HG02763 (cell line): ENCODE results near the gene RASSF1.

Experiments used
- ATAC-seq: cut with Tn5 transposase; IDR thresholded peaks from one replicate; pipeline ENCODE4 v1.9.1; 2021; ENCODE audit warnings: mild to moderate bottlenecking, moderate library complexity; ENCODE audit not compliant: unreplicated experiment

RASSF1 gene

GRCh38 chr3:50345586-50346234, 5.1 kb upstream of the RASSF1 start, which contains the start of gene ZMYND10:
Gene ZMYND10, minus strand, starts transcription at chr3:50345732. Its CDS starts 153 bp downstream, at chr3:50345579.
- ATAC-seq, result no peak

- no peak for ATAC-seq
Observed at GRCh38 chr3:50345008-50345407, 4.4 kb upstream of the RASSF1 start.

- ATAC-seq, result no peak
Observed at GRCh38 chr3:50342813-50343633, 2.4 kb upstream of the RASSF1 start.

- ATAC-seq, result no peak
Observed at GRCh38 chr3:50341996-50342650, 1.5 kb upstream of the RASSF1 start.

DNA sequence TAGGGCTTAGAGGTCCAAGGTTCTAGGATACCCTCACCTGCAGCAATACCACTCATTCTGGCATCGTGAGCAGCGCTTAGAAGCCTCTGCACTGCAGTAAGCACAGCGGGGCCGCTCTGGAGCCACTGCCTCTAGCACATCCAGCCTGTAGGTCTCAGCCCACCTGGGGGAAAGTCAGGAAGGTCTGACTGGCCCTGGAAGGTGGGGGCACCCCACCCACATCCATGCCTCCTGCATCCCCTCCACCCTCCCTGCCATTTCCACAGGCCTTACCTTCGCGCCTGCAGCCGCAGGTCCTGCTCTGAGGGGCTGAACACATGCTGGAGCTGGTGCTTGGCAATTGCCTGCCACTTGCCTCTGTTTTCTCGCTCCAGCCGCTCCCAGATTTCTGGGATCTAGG, 901 bp upstream of the RASSF1 start:
- ATAC-seq, result no peak

DNA sequence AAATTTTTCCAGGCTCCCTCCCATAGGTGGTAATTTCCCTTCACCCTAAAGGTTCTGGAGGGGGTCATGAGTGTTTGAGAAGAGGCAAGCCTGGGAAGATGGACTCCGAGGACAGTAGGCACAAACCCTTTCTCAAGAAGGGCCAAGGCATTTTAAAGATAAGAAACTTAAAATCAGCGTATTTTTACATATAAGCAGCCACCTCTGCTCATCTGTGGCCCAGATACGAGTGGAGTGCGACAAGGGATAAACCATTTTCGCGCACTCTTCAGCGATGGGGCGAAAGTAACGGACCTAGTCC, 539 bp downstream of the RASSF1 start:
- ATAC-seq, result no peak

- no peak for ATAC-seq
Observed at GRCh38 chr3:50339485-50340146, 1.0 kb downstream of the RASSF1 start.

- ATAC-seq, result no peak
Observed at GRCh38 chr3:50338965-50339364, 1.7 kb downstream of the RASSF1 start.

GRCh38 chr3:50337175-50337861, 3.3 kb downstream of the RASSF1 start:
- ATAC-seq, result peak; percentile 78

DNA sequence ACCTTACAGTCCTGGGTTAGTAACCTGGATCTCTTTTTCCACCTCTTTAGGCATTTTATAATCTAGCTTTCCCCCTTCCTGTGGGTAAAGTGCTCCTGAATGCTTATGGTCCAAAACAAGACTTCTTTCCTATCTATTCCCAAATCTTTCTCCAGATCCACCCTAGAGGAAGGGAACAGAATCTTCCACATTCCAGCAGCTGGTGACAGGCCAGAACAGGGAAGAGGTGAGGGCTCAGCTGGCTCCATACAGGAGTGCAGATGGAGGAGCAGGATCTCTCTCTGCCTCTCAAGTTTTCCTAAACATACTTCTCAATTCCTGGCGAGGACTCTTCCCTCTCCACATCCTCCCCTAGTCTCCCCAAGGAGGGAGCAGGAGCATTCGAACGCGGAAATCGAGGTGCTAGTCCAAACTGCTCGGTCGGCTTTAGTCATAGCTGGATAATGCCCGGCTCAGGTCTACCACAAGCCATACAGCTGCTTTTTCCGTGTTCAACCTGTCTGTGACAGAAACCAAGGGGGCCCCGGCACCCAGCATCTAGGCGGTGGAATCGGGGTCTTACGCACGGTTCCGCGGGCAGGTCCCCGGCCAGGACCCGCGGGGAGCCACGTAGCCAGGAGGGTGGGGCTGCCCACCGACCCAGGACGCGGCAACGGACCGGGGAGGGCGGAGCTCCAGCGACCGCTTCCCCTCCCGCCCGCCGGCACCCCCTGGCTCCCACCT, 4.0 kb downstream of the RASSF1 start:
- ATAC-seq, result peak; percentile 36

DNA sequence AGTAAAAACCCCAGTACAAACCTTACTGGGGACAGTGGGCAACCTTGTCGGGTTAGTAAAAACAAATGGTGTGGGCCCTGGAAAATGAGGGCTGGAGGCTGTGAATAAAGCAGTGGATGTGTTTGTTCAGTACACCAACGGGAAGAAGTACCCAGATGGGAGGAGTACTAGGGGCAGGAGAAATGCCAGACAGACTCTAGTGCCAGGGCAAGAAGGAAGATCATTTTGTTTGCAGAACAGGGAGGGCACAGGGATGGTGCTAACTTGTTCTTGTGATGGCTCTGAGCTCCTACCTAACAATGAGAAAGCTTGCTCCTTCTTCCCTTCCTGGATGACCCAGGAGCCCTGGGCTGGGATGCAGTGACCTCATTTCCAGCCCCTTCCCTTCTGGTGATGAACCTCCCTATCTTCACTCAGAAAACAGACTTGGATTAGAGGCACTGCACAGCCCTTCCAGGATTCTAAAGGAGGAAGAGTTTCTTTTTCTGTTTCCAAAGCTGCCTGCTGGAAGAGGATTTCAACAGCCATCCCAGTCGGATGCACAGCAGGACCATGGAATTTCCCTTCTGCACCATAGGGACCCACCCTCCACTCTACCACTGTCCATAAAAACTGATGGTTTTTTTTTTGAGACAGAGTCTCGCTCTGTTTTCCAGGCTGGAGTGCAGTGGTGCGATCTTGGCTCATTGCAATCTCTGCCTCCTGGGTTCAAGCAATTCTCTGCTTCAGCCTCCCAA, 6.1 kb downstream of the RASSF1 start:
- ATAC-seq, result no peak

- no peak for ATAC-seq
Observed at GRCh38 chr3:50333744-50334328, 6.8 kb downstream of the RASSF1 start.

GRCh38 chr3:50331364-50331907, 9.2 kb downstream of the RASSF1 start:
- ATAC-seq, result no peak

DNA sequence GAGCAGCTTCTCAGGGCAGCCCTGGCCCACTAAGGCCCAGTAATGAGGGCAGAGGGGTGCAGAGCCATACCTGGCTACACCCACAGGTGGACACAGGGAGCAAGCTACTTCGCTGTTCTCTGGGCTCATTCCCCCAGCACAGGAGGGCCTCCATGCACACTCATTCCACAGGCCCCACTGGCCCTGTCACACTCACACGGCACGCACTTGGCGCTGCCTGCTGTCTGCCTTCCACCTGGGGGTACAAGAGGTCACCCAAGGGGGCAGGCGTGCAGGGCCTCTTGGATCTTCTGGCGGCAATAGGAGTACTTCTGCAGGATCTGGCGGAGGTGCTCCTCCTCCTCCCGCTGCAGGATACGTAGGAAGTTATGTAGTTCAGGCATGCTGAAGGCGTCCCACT, 10.3 kb downstream of the RASSF1 start:
- ATAC-seq, result no peak

GRCh38 chr3:50327943-50328691, 12.5 kb downstream of the RASSF1 start, which contains the start of gene TUSC2:
Gene TUSC2, minus strand, starts transcription at chr3:50328223. Its CDS starts 124 bp downstream, at chr3:50328099.
- peak; percentile 84 for ATAC-seq

DNA sequence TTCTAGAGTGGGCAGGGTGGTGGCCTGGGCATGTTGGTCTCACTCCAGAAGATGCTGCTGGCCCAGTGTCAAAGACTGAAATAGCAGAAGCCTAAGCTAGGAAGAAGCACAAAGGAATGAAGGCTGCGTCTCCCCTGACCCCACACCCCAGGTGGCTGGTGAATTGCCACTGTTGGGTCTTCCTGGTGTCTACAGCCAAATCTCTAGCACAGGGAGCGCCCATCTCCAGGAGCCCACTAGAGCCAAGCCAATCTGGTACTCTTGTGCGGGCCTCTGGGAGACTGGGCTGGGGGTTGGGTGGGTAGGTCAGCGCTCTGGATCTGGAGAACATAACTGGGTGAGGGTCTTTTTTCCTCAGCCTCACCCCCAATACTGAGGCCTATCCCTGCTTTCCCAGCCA, 13.5 kb downstream of the RASSF1 start:
- ATAC-seq, result no peak

GRCh38 chr3:50326182-50326541, 14.5 kb downstream of the RASSF1 start:
- ATAC-seq, result no peak

- no peak for ATAC-seq
Observed at GRCh38 chr3:50325497-50326181, 15.0 kb downstream of the RASSF1 start.
